DOHH2 (cell line): ENCODE results near the gene PDE2A.

Experiments used
- CTCF ChIP-seq: fragments of 200-600 bp; sonication (generic); IDR thresholded peaks from one replicate; pipeline ENCODE4 v1.5.1; 2014; ENCODE audit warnings: antibody characterized with exemption, mild to moderate bottlenecking, low read depth, low read length; ENCODE audit not compliant: poor library complexity, severe bottlenecking
- EZH2phosphoT487 ChIP-seq: fragments of 200-600 bp; sonication (generic); IDR thresholded peaks from 2 replicates; pipeline ENCODE4 v1.6.1; 2017; ENCODE audit warnings: borderline replicate concordance, mild to moderate bottlenecking, antibody characterized with exemption, low read length, moderate library complexity, mixed read lengths

- TF ChIP-seq CTCF = no peak
- no peak for TF ChIP-seq EZH2phosphoT487
Measured at GRCh38 chr11:72609476-72609875, 64.7 kb downstream of the PDE2A start.
